Daoy (cell line): ENCODE measurements around the gene ATP2A2. TPM values are rescaled to one million over a fixed set of nuclear protein-coding genes. Genes with fewer than 3 reads are reported as not detected.
"Not testable (repeated sequence)": the region's sequence is repeated elsewhere in the genome, so short reads cannot be mapped to it uniquely, and the experiment has no call there.

Experiments used
- DNase-seq: peaks from one replicate; pipeline ENCODE4 v3.0.0-alpha.2; 2015; ENCODE audit warnings: low read depth
- total RNA-seq: library from RNA; depleted of rRNA; stranded (reverse); fragments of >200 nt; shearing (Covaris generic); gene quantifications from 2 replicates; pipeline ENCODE4 v1.2.3, GENCODE V29; 2014

The ATP2A2 gene
- total RNA-seq, 1 experiment from 2014 or later, result 106 TPM

GRCh38 chr12:110342157-110342556 is 61.1 kb downstream of the ATP2A2 start:
- no peak for DNase-seq

GRCh38 chr12:110343114-110343513 is 62.1 kb downstream of the ATP2A2 start:
- no peak for DNase-seq

DNA sequence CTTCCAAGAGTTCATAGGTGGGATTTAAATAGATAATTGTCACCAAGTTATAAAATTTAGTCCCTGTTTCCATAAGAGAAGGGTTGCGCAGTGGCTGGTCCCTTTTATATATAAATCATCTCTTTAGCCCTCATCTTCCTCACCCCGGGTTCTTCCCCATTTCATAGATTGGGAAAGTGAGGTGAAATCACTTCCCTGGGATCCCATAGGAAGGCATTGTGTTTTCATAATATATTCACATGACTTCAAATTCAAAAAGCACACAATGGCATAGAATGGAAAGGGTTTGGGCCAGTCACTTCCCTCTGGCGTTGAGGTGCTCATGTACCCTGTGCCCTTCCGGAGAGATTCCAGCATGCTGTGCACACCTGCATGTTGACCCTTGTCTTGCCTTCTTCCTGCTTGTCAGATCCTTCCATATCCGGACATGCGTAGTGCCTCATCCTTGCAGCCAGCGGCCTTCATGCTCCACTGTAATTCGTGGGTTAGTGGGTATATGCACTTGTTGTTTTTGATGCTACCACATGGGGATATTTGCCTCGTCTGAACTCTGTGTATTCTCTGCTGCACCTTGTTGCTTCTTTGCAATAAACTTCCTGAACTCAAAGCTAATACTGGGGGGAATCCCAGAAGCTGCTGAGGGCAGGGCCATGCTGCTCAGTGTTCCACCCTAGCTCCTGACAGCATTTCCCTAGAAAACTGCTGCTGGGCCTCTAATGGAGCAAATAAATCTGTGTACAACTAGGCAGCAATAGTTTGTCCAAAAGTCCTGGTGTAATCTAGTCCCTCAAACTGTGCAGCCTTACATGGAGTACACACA is 62.9 kb downstream of the ATP2A2 start:
- DNase-seq, result no peak

- no peak for DNase-seq
Measured at GRCh38 chr12:110344657-110345056, 63.6 kb downstream of the ATP2A2 start.

DNA sequence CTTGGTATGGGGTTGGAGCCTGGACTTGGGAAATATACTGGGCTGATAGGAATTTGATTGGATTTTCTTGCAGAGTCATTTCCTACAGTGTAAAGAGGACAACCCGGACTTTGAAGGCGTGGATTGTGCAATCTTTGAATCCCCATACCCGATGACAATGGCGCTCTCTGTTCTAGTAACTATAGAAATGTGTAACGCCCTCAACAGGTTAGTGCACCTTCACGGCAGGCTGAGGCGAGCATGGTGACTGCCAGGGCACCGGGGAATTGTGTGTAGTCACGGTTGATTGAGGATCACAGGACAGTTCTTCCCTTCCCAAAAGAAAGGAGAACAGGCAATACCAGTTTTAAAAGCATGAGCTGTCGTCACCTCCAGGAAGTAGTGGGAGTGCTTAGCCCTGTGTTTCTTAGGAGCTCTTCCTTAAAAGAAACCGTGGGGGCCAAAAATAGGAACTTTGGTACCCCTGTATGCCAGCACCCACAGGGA is 64.2 kb downstream of the ATP2A2 start:
- no peak for DNase-seq

- no peak for DNase-seq
Measured at GRCh38 chr12:110345963-110346362, 64.9 kb downstream of the ATP2A2 start.

GRCh38 chr12:110347767-110348166 is 66.7 kb downstream of the ATP2A2 start:
- DNase-seq, result no peak

DNA sequence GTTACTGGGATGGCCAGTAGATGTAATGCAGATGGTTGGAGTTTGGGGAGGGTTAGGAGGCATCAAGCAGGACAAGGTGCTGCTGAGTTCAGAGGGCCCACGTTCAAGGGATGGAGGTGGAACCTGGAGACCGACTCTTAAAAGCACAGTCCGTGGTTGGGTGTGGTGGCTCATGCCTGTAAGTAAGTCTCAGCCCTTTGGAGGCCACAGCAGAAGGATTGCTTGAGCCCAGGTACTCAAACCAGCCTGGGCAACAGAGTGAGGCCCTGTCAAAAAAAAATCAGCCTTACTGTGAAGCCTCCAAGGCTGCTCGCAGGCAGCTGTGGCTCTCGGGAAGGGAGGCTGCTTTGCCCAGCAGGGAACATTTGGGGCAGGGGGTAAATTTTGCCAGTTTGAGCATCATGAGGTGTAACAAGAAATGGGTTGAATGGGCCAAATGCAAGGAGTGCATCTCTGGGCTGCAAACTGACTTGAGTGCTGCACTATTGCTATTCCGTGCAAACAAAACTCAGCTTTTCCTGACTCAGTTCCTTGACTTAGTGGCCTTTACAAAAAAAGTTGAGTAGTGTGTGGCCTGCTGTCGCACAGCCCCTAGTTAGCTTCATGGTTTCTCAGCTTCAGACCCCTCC is 67.5 kb downstream of the ATP2A2 start:
- DNase-seq, result no peak

GRCh38 chr12:110349096-110349495 is 68.0 kb downstream of the ATP2A2 start:
- no peak for DNase-seq

- no peak for DNase-seq
Measured at GRCh38 chr12:110349514-110350151, 68.6 kb downstream of the ATP2A2 start.

DNA sequence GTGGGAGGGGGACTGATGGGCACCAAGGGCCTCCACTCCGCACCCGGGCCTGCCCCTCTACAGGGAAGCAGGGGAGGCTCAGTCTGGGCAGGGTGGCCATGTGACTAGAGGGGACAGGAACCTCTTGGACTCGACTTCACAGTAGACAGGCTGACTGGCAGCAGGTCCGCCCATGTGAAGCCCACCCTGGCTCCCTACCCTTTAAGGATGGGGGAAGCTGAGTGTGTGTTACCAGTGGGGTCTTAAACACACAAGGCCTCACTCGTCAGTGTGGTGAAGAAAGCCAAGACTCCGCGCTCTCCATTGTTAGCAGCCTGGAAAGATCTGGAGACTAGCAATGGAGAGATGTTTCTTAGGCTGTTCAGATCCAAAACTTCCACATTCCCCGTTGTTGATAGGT is 70.1 kb downstream of the ATP2A2 start:
- no peak for DNase-seq

DNA sequence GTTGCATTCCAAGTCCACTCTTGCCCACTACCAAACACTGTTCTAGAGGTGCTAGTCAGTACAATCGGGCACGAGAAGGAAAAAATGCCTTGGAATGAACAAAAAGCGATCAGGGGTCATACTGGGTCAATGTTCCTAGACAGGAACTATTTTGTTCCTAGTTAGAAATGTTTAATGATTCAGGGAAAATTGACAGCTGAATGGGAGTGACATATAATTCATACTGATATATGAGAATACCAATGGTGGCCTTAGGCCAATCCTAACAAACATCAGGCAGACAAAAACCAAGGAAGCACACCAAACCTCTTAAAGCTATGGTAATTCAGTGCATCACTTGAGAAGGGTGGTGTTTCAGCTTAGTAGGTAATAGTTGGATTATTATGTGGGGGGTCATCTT is 71.4 kb downstream of the ATP2A2 start:
- DNase-seq, result no peak

GRCh38 chr12:110353211-110353965 is 72.3 kb downstream of the ATP2A2 start:
- no peak for DNase-seq

GRCh38 chr12:110354172-110354780 is 73.2 kb downstream of the ATP2A2 start:
- DNase-seq, result peak; percentile 20

DNA sequence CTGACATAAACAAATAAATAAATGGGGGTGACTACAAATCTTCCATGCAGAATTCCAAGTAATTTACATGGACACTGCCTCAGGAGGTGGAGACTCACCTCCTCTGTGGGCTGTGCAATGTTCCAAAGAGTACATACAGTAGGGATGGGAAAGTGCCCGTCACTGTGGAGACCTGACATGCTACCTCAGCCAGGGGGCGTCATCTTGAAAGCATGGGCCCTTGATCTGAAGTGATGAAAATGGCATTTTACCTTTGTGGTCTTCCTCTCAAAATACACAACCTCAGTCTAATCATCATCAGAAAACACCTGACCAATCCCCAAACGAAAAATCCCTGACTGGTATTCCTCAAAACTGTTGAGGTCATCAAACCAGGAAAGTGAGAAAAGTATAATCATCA is 74.0 kb downstream of the ATP2A2 start:
- DNase-seq, result peak; percentile 30

GRCh38 chr12:110358384-110359097 is 77.5 kb downstream of the ATP2A2 start:
- DNase-seq, result not testable (repeated sequence)

DNA sequence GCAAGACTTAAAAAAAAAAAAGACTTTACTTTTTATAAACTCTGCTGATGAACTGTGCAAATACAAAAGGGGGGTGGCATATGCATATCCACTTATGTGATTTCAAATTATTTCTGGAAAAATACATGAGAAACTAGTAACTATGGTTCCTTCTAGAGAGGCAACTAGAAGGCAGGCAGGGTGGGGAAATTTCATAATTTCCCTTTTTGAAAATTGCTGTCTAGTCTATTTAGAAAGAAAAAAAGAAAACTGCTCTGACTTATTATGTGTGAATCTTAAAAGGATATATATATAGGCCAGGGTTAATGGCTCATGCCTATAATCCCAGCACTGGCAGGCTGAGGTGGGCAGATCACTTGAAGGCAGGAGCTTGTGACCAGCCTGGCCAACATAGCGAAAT is 80.2 kb downstream of the ATP2A2 start:
- no peak for DNase-seq

DNA sequence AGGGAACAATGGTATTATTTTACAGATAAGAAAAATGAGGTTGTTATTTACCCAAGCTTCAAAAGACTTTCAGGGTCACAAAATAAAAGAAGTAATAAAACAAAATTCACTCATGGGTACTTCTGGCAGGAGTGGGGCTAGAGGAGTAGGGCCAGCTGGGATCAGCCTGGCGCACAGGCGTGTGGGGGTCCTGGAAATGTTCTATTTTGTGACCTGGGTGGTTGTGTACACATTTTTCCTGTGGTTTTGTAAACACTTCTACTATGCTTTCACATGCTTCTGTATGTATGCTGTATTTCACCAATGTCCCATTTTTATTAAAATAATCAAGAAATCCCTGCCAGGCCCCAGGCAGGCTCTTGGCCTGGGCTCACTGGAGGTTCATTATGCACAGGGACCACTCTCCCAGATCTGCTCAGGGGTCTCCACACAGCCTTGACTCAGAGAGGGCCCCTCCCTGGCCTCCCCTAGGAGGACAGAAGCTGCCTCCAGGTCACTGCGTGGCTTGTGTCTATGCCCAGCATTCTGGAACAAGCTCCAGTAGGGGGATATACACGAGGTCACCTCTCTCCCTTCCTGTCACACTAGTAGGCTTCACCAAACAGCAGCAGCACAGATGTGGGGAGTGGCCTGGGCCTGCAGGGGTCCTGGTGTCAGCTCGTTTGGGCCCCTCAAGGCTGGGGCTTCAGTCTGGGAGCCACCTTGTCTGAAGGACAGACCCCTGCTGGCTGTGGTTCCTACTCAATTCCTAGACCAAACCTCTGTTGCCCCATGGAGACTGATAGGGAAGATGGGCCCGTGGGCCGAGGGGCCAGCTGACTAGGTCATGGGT is 84.7 kb downstream of the ATP2A2 start:
- no peak for DNase-seq

- DNase-seq, result no peak
Measured at GRCh38 chr12:110366321-110367142, 85.5 kb downstream of the ATP2A2 start.
